PC-3 (cell line): ENCODE measurements around the gene TSPAN12.

ENCODE experiments used
- CTCF ChIP-seq: fragments of 300-600 bp; sonication (generic); conservative IDR thresholded peaks from 2 replicates; pipeline ENCODE4 v1.5.1; 2017; ENCODE audit warnings: antibody characterized with exemption, low read depth, mild to moderate bottlenecking, low read length
- EZH2 ChIP-seq: fragments of 300-600 bp; sonication (generic); IDR thresholded peaks from one replicate; pipeline ENCODE4 v1.6.1; 2017; ENCODE audit warnings: antibody characterized with exemption, mild to moderate bottlenecking, low read length; ENCODE audit not compliant: unreplicated experiment

- TF ChIP-seq CTCF = no peak
- TF ChIP-seq EZH2 = no peak
These were observed 38.1 kb downstream of the TSPAN12 start for GRCh38 chr7:120819861-120820260.
